Diencephalon (tissue), 1 donor: Measurements from ENCODE around the gene TBP. TPM values are rescaled to one million over a fixed set of nuclear protein-coding genes. Genes with fewer than 3 reads are reported as not detected.

Experiments
- total RNA-seq: library from RNA; depleted of rRNA; stranded (reverse); fragments of >200 nt; gene quantifications from one replicate; pipeline ENCODE4 v1.2.3, GENCODE V29; 2014

TBP gene
- 15.9 TPM for total RNA-seq

GRCh38 chr6:170554013-170554795 lies at the start of gene TBP:
TBP (plus strand) TSS chr6:170554369; CDS start chr6:170557030, 2,661 bp downstream.

DNA sequence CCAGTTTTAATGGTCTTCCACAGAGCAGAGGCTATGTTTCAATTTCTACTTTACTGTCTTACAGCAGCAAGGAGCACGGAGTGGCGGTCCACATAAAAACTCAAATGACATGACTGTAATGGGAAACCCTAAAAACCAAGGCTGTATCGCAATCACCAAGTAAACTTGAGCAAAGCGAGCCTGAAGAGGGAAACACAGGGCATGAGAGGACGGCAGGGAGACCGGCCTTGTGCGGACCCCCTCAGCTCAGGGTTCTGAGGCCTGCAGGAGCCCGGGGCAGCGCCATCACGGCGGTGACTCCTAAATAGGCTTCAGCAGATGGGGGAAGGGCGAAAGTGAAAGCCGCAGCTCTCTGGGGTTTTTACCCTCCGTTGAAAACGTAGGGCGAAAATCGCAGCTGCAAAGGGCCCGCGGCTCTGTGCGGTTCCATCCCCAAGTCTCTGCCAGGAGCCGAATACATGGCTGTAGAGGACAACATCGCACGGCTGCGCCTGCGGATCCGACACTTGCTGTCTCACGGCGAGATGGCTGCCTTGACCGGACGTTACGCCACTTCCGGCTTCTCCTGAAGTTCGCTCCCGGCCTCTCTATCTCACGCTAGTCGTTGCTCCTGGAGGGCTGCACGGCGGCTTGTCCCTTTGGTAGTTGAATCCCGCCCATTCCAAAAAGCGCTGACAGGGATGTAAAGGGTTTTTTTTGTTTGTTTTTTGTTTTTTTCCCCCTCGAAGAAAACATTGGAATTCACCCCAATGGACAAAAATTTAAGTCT lies 1.2 kb upstream of the TBP start, which contains the start of gene PSMB1:
Gene PSMB1, minus strand, starts transcription at position 543 of the 769 bp plus-strand sequence. Its CDS starts 65 bp downstream, at position 478.

DNA sequence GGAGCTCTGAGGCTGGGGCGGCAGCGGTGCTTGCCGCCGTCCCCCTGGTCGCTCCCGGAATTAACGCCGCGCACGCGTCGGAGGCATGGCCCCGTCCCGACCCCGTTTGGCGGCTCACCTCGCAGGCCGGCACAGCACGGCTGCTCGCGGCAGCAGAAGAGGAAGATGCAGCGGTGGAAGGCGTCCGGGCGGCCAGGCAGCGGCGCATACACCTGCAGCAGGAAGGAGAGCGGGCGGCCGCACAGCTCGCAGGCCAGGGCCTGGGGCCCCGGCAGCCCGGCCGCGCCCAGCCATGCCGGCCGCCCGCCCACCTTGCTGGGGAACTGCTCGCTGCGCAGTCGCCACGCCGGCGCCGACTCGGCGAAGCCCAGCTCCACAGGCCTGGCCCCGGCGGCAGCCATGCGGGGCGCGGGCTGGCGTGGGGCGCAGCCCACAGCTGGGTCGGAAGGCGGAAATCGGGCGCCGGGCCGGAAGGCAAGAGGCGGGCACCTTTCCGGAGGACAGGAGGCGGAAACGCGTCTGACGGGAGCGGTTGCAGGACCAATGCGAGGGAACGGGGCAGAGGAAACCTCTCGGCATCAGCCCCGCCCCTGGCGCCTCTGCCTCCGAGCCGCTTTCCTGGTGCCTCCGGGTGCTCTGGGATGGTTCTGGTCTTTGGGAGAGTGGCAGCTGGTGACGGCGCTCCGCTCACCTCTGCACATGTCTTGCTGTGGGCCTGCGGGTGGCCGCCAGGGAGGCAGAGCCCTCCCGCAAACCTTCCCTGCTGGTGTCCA lies 30.2 kb downstream of the TBP start, which contains the start of gene PDCD2:
Gene PDCD2, minus strand, starts transcription at position 457 of the 773 bp plus-strand sequence. Its CDS starts 56 bp downstream, at position 401.

Other genes with a start within 250 kb of the TBP start
- 64.1 TPM for gene FAM120B, start 247.6 kb upstream of the TBP start, total RNA-seq
- 207 TPM for gene PSMB1, start 1.1 kb upstream of the TBP start, total RNA-seq
- 40.6 TPM for gene PDCD2, start 30.3 kb downstream of the TBP start, total RNA-seq